Osteoblast (primary cell): ENCODE measurements around the gene PPFIA2. TPM values are rescaled to one million over a fixed set of nuclear protein-coding genes. Genes with fewer than 3 reads are reported as not detected.

Source experiments
- DNase-seq: peaks from one replicate; pipeline ENCODE4 v3.0.0; 2011; ENCODE audit warnings: low spot score, mixed read lengths; ENCODE audit not compliant: insufficient read length; ENCODE audit errors: missing footprints
- H2AFZ ChIP-seq: 2 replicates; pipeline ENCODE4 v1.6.0; 2011; ENCODE audit warnings: mild to moderate bottlenecking, low read length
- H3K27ac ChIP-seq: 2 replicates; pipeline ENCODE4 v1.5.1; 2011; ENCODE audit warnings: mild to moderate bottlenecking, low read depth, low read length, moderate library complexity
- H3K27me3 ChIP-seq: 2 replicates; pipeline ENCODE4 v1.6.0; 2012; ENCODE audit warnings: mild to moderate bottlenecking, control low read depth, inconsistent platforms, low read length, moderate library complexity; ENCODE audit not compliant: insufficient read depth
- H3K36me3 ChIP-seq: 2 replicates; pipeline ENCODE4 v1.5.1; 2011; ENCODE audit warnings: mild to moderate bottlenecking, low read length, control low read depth, moderate library complexity; ENCODE audit not compliant: insufficient read depth
- H3K4me1 ChIP-seq: 2 replicates; pipeline ENCODE4 v1.5.1; 2011; ENCODE audit warnings: mild to moderate bottlenecking, low read length, control low read depth, moderate library complexity; ENCODE audit not compliant: insufficient read depth
- H3K4me2 ChIP-seq: 2 replicates; pipeline ENCODE4 v1.6.0; 2011; ENCODE audit warnings: mild to moderate bottlenecking, low read length; ENCODE audit not compliant: insufficient read depth
- H3K4me3 ChIP-seq: fragments of 200-600 bp; sonication (generic); 3 replicates; pipeline ENCODE4 v1.5.1; 2012; ENCODE audit warnings: mild to moderate bottlenecking, low read length, inconsistent platforms; ENCODE audit not compliant: insufficient read depth
- H3K79me2 ChIP-seq: 2 replicates; pipeline ENCODE4 v1.6.0; 2012; ENCODE audit warnings: mild to moderate bottlenecking, low read length, control low read depth, inconsistent platforms; ENCODE audit not compliant: insufficient read depth
- H3K9me3 ChIP-seq: 2 replicates; pipeline ENCODE4 v1.5.1; 2011; ENCODE audit warnings: low read depth, low read length, control low read depth
- H4K20me1 ChIP-seq: 2 replicates; pipeline ENCODE4 v1.6.0; 2012; ENCODE audit warnings: mild to moderate bottlenecking, low read length, control low read depth; ENCODE audit not compliant: insufficient read depth
- total RNA-seq: library from RNA; depleted of rRNA; stranded (reverse); fragments of >200 nt; gene quantifications from 2 replicates; pipeline ENCODE4 v1.2.3, GENCODE V29; 2012
- TF ChIP-seq, protein P1 (sequence below): IDR thresholded peaks from 2 replicates; pipeline ENCODE4 v1.5.1; 2011; ENCODE audit warnings: mild to moderate bottlenecking, low read depth, low read length, moderate library complexity; ENCODE audit errors: extremely low read depth

PPFIA2 gene
- total RNA-seq, 1 donor: 3.3 TPM

DNA sequence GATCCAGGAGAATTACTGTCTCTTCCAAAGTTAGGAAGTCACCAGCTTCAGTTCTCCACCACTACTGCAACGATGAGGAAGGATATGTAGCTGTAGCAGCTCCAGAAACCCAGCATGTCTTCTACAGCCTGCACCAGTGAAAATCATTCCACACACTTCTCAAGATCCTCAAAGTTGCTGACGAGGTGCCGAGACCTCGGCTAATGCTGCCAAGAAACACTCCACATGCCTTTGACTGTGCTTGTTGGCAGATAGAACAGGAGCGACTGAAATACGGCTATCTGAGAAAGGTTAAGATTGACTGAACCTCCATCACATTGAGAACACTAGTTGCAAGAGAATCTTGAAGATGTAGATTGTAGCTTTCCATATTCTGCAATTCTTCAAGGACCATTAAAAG, 241.9 kb downstream of the PPFIA2 start:
- Histone ChIP-seq H3K36me3 (no peaks in the 10 kb centered on the region), H3K27ac (no peak overlapping the region), H3K4me1 (no peaks in the 10 kb centered on the region), H3K79me2 (no peaks in the 10 kb centered on the region), H3K9me3 (no peaks in the 10 kb centered on the region), H3K4me3 (no peak overlapping the region), H3K4me2 (no peak overlapping the region), H3K27me3 (no peaks in the 10 kb centered on the region), H2AFZ (no peak overlapping the region), H4K20me1 (no peaks in the 10 kb centered on the region)
- no peak for DNase-seq
- TF ChIP-seq, protein P1, sequence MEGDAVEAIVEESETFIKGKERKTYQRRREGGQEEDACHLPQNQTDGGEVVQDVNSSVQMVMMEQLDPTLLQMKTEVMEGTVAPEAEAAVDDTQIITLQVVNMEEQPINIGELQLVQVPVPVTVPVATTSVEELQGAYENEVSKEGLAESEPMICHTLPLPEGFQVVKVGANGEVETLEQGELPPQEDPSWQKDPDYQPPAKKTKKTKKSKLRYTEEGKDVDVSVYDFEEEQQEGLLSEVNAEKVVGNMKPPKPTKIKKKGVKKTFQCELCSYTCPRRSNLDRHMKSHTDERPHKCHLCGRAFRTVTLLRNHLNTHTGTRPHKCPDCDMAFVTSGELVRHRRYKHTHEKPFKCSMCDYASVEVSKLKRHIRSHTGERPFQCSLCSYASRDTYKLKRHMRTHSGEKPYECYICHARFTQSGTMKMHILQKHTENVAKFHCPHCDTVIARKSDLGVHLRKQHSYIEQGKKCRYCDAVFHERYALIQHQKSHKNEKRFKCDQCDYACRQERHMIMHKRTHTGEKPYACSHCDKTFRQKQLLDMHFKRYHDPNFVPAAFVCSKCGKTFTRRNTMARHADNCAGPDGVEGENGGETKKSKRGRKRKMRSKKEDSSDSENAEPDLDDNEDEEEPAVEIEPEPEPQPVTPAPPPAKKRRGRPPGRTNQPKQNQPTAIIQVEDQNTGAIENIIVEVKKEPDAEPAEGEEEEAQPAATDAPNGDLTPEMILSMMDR: no peak

DNA sequence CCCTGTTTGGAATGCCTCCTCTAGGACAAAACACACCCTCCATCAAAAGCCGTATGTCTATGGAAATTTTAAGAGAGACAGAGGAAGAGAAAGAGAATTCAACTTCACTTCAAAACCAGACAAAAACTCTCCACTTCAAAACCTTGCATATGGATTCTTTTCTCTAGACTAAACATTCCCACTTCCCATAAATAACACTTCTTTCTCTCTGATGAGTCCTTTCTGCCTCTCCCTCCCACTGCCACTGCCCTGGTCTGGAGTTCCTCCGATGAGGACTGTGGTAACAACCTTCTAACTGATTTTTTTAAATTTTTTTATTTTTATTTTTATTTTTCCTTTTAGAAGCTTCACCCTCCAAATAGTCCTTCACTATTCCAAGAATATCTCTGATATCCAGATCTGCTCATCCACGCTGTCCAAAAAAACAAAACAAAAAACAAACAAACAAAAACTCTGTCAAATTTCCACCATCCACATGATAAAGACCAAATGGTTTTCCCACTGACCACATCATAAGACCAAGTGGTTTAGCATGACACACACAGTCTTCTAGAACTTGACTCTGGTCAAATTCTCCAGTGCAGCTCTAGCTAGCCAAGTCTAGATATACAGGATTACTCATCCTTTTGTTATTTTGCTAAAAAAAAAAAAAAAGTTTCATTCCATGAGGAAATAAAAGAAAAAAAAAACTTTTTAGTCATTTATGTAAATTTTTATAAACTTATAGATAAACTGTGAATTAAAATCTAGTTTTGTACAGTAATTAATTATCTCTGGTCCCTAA, 256.0 kb downstream of the PPFIA2 start:
- no peak for DNase-seq
- TF ChIP-seq, protein P1: no peak
- H3K27ac ChIP-seq: no peak overlapping the region
- no peaks in the 10 kb centered on the region for H4K20me1 ChIP-seq
- no peak overlapping the region for H2AFZ ChIP-seq
- H3K4me3 ChIP-seq: no peak overlapping the region
- H3K36me3 ChIP-seq: no peaks in the 10 kb centered on the region
- H3K9me3 ChIP-seq: no peaks in the 10 kb centered on the region
- no peaks in the 10 kb centered on the region for H3K27me3 ChIP-seq
- H3K79me2 ChIP-seq: no peaks in the 10 kb centered on the region
- no peak overlapping the region for H3K4me2 ChIP-seq
- H3K4me1 ChIP-seq: no peaks in the 10 kb centered on the region

DNA sequence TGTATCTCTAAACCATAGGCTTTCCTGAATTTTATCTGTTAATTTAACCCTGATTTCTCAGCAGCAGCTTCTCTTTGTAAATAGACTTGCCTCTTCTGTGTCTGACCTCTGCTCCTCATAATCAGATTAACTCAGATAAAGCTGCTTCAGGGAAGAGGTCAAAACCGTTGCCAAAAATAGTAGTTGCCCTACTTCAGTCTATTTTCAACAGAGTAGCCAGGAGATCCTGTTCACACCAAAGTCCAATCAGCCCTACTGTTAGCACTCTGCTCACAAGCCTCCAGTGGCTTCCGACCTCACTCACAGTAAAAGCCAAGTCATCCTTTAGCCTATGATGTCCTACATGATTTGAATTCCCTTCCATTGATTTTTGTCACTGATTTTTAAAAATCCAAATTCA, 258.4 kb downstream of the PPFIA2 start:
- H3K4me2 ChIP-seq: no peak overlapping the region
- H2AFZ ChIP-seq: no peak overlapping the region
- H3K27ac ChIP-seq: no peak overlapping the region
- H3K36me3 ChIP-seq: no peaks in the 10 kb centered on the region
- H4K20me1 ChIP-seq: no peaks in the 10 kb centered on the region
- DNase-seq: no peak
- H3K27me3 ChIP-seq: no peaks in the 10 kb centered on the region
- no peak overlapping the region for H3K4me3 ChIP-seq
- H3K4me1 ChIP-seq: no peaks in the 10 kb centered on the region
- TF ChIP-seq, protein P1: no peak
- no peaks in the 10 kb centered on the region for H3K79me2 ChIP-seq
- no peaks in the 10 kb centered on the region for H3K9me3 ChIP-seq

DNA sequence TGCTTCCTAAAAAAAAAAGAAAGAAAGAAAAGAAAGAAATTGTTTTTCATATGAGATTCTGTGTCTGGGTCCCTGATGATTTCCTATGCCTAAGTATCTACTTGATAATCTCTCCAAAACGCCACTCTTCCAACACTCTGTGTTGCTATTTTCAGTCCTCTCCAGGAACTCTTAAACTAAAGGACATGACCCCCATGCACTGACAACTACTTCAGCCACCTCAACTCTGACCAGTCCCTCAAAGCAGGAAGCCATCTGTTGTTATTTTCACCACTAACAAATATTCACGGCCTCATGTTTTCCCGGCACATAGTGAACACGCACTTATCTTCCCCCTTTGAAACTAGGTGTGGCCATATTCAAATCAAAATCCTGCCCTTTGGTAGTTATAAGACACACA, 259.3 kb downstream of the PPFIA2 start:
- Histone ChIP-seq H3K4me1 (no peaks in the 10 kb centered on the region), H3K79me2 (no peaks in the 10 kb centered on the region), H3K4me2 (no peak overlapping the region), H3K27ac (no peak overlapping the region), H2AFZ (no peak overlapping the region), H3K9me3 (no peaks in the 10 kb centered on the region), H3K27me3 (no peaks in the 10 kb centered on the region), H3K36me3 (no peaks in the 10 kb centered on the region), H3K4me3 (no peak overlapping the region), H4K20me1 (no peaks in the 10 kb centered on the region)
- DNase-seq: no peak
- TF ChIP-seq, protein P1: no peak
